ENCODE measurements around the gene SOD3. TPM values are rescaled to one million over a fixed set of nuclear protein-coding genes. Genes with fewer than 3 reads are reported as not detected.

Gene SOD3
- total RNA-seq, 1 experiment from 2014 or later: 10.7 TPM

DNA sequence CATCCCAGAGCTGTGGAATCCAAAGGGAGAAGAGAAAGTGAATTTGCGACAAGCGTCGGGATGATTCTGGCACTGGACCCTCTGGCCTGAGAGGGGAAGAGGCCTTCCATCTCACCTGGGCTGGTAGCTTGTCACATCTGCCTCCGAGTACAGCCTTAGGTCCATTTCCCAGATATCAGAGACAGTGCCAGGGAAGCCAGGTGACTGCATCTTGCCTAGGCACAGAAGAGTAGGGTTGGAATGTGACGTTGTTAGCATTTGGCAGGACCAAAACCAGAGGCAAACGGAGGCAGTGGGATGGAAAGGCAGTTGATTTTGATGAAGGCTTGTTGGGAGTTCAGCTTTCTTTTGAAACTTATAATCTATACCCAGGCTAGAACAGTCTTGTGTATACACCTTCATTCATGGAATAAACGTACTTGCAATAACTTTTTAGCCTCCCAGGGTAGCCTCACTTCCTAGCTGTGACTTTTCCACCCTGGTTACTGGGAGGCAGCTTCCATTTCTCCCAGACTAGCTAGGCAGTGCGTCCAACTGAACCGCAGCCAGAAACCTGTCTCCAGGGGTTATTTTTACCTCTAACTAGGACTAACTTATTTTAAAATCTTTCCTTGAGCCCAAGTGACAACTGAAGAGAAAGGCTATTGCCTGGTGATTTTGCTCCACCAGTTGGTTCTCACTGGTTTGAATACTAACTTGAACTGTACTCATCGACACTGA is 5.9 kb downstream of the SOD3 start:
- POLR2A ChIA-PET (ENCODE audit: unreplicated experiment): interaction anchor here (0.6 kb wide), 1 partner anchor 203 kb away, joined by 3 read pairs; no protein-coding TSS in a partner anchor
- H3K36me3 ChIP-seq (ENCODE audit: low read depth, low read length): no peaks in the 10 kb centered on the region
- H3K4me3 ChIP-seq (ENCODE audit: low read length): no peak overlapping the region
- TF ChIP-seq CTCF (conservative IDR thresholded peaks at IDR 0.05; ENCODE audit: low read depth, low read length): no peak
- TF ChIP-seq EZH2 (IDR thresholded peaks at IDR 0.05; ENCODE audit: low read length, unreplicated experiment): no peak
- TF ChIP-seq EZH2phosphoT487 (IDR thresholded peaks at IDR 0.05; ENCODE audit: borderline replicate concordance, low read length): no peak
- no peaks in the 10 kb centered on the region for H3K9me3 ChIP-seq (ENCODE audit: low read length)
- no peaks in the 10 kb centered on the region for H3F3A ChIP-seq (ENCODE audit: low read length, unreplicated experiment)
- ATAC-seq (no peak), DNase-seq (no peak)
- no peaks in the 10 kb centered on the region for H3K9me2 ChIP-seq (replicated peaks; ENCODE audit: low read length)
- H3K4me2 ChIP-seq (ENCODE audit: low read length): no peak overlapping the region
- no peaks in the 10 kb centered on the region for H3K27me3 ChIP-seq (ENCODE audit: low read length)
- no peaks in the 10 kb centered on the region for H4K20me1 ChIP-seq (ENCODE audit: low read length)
- no peaks in the 10 kb centered on the region for H3K4me1 ChIP-seq (ENCODE audit: insufficient read depth, low read length)
- no peak overlapping the region for H3K27ac ChIP-seq (ENCODE audit: low read length)
- H2AFZ ChIP-seq (ENCODE audit: low read length): no peak overlapping the region
- no peaks in the 10 kb centered on the region for H3K79me2 ChIP-seq (ENCODE audit: low read length)
- CTCF ChIA-PET: no interaction called here
- BruUV-seq (replicated peaks): no TSS peak
- intact Hi-C loops (cut with micrococcal nuclease): no loop called here
- no peak overlapping the region for H3K9ac ChIP-seq (ENCODE audit: low read length)

- Histone ChIP-seq H3K9me3 (ENCODE audit: low read length) (no peaks in the 10 kb centered on the region), H2AFZ (ENCODE audit: low read length) (no peak overlapping the region), H3K4me3 (ENCODE audit: low read length) (no peak overlapping the region), H3F3A (ENCODE audit: low read length, unreplicated experiment) (no peaks in the 10 kb centered on the region), H3K9me2 (replicated peaks; ENCODE audit: low read length) (no peaks in the 10 kb centered on the region), H3K27ac (ENCODE audit: low read length) (no peak overlapping the region), H3K27me3 (ENCODE audit: low read length) (no peaks in the 10 kb centered on the region), H3K4me2 (ENCODE audit: low read length) (no peak overlapping the region), H3K79me2 (ENCODE audit: low read length) (no peaks in the 10 kb centered on the region), H4K20me1 (ENCODE audit: low read length) (no peaks in the 10 kb centered on the region), H3K4me1 (ENCODE audit: insufficient read depth, low read length) (no peaks in the 10 kb centered on the region), H3K9ac (ENCODE audit: low read length) (no peak overlapping the region), H3K36me3 (ENCODE audit: low read depth, low read length) (no peaks in the 10 kb centered on the region)
- TF ChIP-seq EZH2 (IDR thresholded peaks at IDR 0.05; ENCODE audit: low read length, unreplicated experiment) (no peak), CTCF (conservative IDR thresholded peaks at IDR 0.05; ENCODE audit: low read depth, low read length) (no peak), EZH2phosphoT487 (IDR thresholded peaks at IDR 0.05; ENCODE audit: borderline replicate concordance, low read length) (no peak)
- ChIA-PET CTCF (no interaction called here), POLR2A (ENCODE audit: unreplicated experiment) (no interaction called here)
- intact Hi-C loops (cut with micrococcal nuclease): no loop called here
- no peak for DNase-seq
- BruUV-seq (replicated peaks): no TSS peak
- no peak for ATAC-seq
Measured at GRCh38 chr4:24802648-24803047, 7.3 kb downstream of the SOD3 start.

DNA sequence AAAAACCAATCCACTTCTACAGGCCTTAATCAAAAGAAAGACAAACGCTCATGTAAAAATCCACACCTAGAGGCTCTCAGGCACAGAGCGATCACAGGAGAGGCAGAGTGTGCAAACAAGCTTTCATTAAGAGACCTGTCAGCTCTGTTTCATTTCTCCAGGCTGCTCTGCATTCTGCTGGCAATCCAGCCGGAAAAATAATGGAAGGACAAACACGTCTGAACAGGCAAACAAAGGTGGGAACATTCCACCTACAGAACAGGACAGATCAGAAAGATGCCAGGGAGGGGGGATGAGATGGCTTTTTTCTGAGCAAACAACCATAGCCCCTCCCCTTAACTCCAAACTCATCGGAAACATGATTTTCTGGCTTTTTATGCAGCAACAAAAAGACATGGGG is 9.7 kb downstream of the SOD3 start:
- H3K27me3 ChIP-seq (ENCODE audit: low read length): no peaks in the 10 kb centered on the region
- POLR2A ChIA-PET (ENCODE audit: unreplicated experiment): no interaction called here
- intact Hi-C loops (cut with micrococcal nuclease): no loop called here
- H4K20me1 ChIP-seq (ENCODE audit: low read length): no peaks in the 10 kb centered on the region
- H3K79me2 ChIP-seq (ENCODE audit: low read length): no peaks in the 10 kb centered on the region
- H3K9ac ChIP-seq (ENCODE audit: low read length): no peak overlapping the region
- no peak overlapping the region for H3K4me2 ChIP-seq (ENCODE audit: low read length)
- no TSS peak for BruUV-seq (replicated peaks)
- no peaks in the 10 kb centered on the region for H3K9me3 ChIP-seq (ENCODE audit: low read length)
- TF ChIP-seq EZH2 (IDR thresholded peaks at IDR 0.05; ENCODE audit: low read length, unreplicated experiment): no peak
- TF ChIP-seq EZH2phosphoT487 (IDR thresholded peaks at IDR 0.05; ENCODE audit: borderline replicate concordance, low read length): no peak
- TF ChIP-seq CTCF (conservative IDR thresholded peaks at IDR 0.05; ENCODE audit: low read depth, low read length): no peak
- H3K4me1 ChIP-seq (ENCODE audit: insufficient read depth, low read length): no peaks in the 10 kb centered on the region
- H3K27ac ChIP-seq (ENCODE audit: low read length): no peak overlapping the region
- no peaks in the 10 kb centered on the region for H3K36me3 ChIP-seq (ENCODE audit: low read depth, low read length)
- no peak overlapping the region for H2AFZ ChIP-seq (ENCODE audit: low read length)
- no peaks in the 10 kb centered on the region for H3K9me2 ChIP-seq (replicated peaks; ENCODE audit: low read length)
- ATAC-seq: no peak
- CTCF ChIA-PET: interaction anchor here (0.5 kb wide), 1 partner anchor 118 kb away, joined by 8 read pairs; no protein-coding TSS in a partner anchor
- no peak overlapping the region for H3K4me3 ChIP-seq (ENCODE audit: low read length)
- no peaks in the 10 kb centered on the region for H3F3A ChIP-seq (ENCODE audit: low read length, unreplicated experiment)
- DNase-seq: no peak

Measured in PC-3 (cell line).